ENCODE results near the gene SCGB1A1.

SCGB1A1 gene

DNA sequence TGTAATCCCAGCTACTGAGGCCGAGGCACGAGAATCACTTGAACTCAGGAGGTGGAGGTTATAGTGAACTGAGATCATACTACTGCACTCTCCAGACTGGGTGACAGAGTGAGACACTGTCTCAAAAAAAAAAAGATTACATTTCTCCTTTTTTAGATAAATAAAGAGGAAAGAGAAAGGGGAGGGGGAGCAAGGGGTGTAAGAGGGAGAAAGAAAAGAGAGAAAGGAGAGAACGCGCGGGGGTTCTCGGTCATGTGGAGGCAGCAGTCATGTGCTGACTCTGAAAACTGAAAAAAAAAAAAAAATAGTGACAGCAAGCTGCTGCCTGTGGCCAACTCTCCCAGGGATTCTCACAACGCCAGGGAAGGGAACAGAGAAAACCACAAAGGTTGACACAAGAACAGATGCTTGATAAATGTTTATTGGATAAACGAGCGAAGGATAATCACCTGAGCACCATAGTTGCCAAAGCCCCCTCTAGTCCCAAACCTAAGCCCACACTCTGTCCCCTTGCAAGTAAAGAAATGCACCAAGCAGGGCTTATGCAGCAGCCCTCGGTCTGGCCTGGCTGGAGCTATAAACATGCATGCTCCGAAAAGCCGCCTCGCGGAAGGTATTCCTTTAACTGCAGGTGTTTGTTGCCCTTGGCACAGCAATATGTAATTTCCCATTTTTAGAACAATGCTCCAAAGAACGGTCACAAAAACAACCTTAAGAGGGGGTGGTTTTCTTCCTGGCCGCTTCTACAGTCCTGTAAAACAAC lies 14.5 kb downstream of the SCGB1A1 start:
- TF ChIP-seq, protein P1, sequence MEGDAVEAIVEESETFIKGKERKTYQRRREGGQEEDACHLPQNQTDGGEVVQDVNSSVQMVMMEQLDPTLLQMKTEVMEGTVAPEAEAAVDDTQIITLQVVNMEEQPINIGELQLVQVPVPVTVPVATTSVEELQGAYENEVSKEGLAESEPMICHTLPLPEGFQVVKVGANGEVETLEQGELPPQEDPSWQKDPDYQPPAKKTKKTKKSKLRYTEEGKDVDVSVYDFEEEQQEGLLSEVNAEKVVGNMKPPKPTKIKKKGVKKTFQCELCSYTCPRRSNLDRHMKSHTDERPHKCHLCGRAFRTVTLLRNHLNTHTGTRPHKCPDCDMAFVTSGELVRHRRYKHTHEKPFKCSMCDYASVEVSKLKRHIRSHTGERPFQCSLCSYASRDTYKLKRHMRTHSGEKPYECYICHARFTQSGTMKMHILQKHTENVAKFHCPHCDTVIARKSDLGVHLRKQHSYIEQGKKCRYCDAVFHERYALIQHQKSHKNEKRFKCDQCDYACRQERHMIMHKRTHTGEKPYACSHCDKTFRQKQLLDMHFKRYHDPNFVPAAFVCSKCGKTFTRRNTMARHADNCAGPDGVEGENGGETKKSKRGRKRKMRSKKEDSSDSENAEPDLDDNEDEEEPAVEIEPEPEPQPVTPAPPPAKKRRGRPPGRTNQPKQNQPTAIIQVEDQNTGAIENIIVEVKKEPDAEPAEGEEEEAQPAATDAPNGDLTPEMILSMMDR (IDR thresholded peaks at IDR 0.05; ENCODE audit: borderline replicate concordance, insufficient read depth, low read depth, low read length): no peak
- no peak overlapping the region for H3K4me3 ChIP-seq (ENCODE audit: low read depth, low read length)

DNA sequence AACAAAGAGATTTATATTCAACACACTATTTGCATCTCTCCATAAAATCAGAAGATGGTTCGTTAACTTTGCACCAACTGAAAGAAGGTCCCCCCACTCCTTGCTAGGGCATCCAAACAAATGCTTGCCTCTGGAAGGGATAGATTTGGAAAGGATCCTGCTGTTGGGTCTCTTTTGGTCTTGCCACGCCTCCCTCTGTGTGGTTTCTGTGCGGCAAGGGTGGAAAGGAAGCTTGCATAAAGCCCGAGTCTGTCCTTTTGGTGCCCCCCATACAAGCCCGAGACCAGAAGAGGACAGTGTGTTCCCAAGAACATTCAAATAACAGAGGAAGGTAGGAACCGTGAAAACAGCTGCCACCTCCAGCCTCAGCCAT lies 15.1 kb downstream of the SCGB1A1 start:
- no peak overlapping the region for H3K4me3 ChIP-seq (ENCODE audit: low read depth, low read length)
- TF ChIP-seq, protein P1 (IDR thresholded peaks at IDR 0.05; ENCODE audit: borderline replicate concordance, insufficient read depth, low read depth, low read length): no peak

DNA sequence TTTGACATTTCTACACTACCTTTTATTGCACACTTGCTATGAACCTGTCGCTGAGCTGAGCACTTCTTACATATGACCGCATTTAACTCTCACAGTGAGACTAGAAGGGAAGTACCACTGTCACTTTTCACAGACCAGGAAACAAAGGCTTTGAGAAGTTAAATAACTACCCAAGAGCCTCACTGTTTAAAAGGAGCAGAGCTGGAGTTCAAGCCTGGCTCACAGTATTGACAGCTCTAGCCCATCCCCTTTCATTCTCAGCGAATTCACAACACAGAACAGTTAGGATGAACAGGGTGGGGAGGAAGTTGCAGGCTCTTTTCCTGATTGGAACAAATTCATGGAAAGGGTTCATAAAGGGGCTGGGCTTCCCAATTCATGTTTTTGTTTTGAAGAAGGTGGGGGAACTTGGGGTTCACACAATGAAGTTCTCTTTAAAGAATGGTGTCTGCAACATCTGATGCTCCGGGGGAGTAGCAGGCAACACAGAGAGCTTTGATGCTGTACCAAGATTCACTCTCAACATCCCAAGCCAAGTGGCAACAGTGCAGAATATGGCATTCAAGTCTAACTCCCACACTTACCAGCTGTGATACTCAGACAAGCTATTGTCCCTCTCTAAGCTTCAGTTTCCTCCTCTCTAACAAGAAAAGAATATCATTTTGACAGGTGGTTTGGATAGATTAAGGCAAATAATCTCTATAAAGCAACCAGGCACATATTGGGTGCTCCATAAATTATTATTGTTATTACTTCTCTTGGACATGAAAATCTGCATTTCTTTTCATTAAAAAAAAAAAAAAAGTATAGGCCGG lies 17.2 kb downstream of the SCGB1A1 start:
- TF ChIP-seq, protein P1 (IDR thresholded peaks at IDR 0.05; ENCODE audit: borderline replicate concordance, insufficient read depth, low read depth, low read length): no peak
- no peak overlapping the region for H3K4me3 ChIP-seq (ENCODE audit: low read depth, low read length)

DNA sequence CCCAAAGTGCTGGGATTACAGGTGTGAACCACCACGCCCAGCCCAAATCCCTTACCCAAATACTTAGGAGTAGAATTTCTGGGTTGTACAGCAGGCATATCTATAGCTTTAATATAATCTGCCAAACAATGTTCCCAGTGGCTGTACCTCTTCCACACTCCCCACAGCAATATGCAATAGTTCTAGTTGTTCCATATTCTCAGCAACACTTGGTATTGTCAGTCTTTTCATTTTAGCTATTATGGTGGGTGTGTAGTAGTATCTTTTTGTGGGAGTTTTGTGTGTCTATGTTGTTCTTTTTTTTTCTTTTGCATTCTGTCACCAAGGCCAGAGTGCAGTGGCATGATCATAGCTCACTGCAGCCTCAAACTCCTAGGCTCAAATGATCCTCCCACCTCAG lies 18.8 kb downstream of the SCGB1A1 start:
- TF ChIP-seq, protein P1 (IDR thresholded peaks at IDR 0.05; ENCODE audit: borderline replicate concordance, insufficient read depth, low read depth, low read length): no peak
- no peak overlapping the region for H3K4me3 ChIP-seq (ENCODE audit: low read depth, low read length)

DNA sequence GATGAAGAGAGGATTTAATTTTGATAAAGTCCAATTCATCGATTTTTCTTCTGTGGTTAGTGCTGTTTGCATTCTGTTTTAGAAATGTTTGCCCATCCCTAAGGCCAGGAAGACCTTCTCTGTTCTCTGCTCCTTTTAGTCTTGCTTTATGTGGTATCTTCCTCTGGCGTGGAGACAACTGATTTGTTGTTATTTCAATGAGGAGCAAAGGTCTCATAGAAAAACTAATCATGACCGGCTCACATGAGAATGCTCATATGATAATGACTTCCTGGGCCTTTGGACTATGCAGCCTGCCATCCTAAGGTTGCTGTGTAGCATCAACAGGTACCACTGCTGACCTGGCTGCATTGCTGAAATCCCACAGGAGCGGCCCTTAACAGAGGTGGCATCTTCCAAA lies 19.8 kb downstream of the SCGB1A1 start:
- H3K4me3 ChIP-seq (ENCODE audit: low read depth, low read length): no peak overlapping the region
- TF ChIP-seq, protein P1 (IDR thresholded peaks at IDR 0.05; ENCODE audit: borderline replicate concordance, insufficient read depth, low read depth, low read length): no peak

DNA sequence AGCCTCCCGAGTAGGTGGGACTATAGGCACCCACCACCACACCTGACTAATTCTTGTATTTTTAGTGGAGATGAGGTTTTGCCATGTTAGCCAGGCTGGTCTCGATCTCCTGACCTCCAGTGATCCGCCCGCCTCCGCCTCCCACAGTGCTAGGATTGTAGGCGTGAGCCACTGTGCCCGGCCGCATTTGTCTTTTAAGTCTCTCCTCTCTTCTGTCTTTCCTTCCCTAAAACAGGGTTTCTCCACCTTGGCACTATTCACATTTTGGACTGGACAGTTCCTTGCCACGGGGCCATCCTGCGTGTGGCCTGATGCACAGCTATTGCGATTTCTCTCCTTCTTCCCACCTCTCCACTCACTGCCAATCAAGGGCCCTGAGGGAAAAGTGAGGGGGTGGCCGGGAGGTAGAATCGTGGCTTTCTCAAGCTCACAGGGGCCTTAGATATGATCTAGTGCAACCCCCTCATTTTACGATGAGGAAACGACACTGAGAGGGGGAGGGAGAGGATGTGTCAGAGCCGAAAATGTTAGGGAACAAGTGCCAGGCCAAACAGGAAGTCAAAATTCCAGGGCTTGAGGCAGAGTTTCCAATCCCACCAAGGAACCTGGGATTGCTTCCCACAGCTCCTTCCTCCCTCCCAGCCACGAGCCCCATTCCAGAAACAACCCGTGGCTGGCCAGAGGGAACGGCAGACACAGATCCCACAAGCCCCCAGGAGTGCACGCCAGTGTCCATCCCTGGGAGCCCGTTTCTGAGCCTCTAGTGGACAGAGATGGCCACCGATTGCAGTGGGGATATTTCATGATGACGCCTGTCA lies 21.2 kb downstream of the SCGB1A1 start:
- no peak overlapping the region for H3K4me3 ChIP-seq (ENCODE audit: low read depth, low read length)
- TF ChIP-seq, protein P1 (IDR thresholded peaks at IDR 0.05; ENCODE audit: borderline replicate concordance, insufficient read depth, low read depth, low read length): no peak

All from GM12875 (cell line).